ENCODE results near the gene PRTG. TPM values are rescaled to one million over a fixed set of nuclear protein-coding genes. Genes with fewer than 3 reads are reported as not detected.

The PRTG gene
- total and polyA plus RNA-seq, 7 experiments from 2014 or later, result not detected

GRCh38 chr15:55632434-55632833, 110.5 kb downstream of the PRTG start:
- intact Hi-C loops (cut with micrococcal nuclease), result no loop called here
- POLR2A ChIA-PET, result no interaction called here
- Mint-ChIP-seq H3K27me3 (peaks cover 0 to 19% (median 6%) of the 10 kb centered on the region in 5 donors), H3K27ac (no peak overlapping the region), H3K4me3 (no peak overlapping the region), H3K4me1 (no peaks in the 10 kb centered on the region), H3K9me3 (peaks cover 0 to 2% (median 0%) of the 10 kb centered on the region in 11 donors), H3K36me3 (no peaks in the 10 kb centered on the region)
- no peaks in the 10 kb centered on the region for H3K9me3 ChIP-seq (ENCODE audit: control insufficient read depth in 2 of 3, low read length in 3 of 3)
- no peak overlapping the region for H3K27ac ChIP-seq (ENCODE audit: low read depth, low read length)
- no peaks in the 10 kb centered on the region for H3K27me3 ChIP-seq (ENCODE audit: control insufficient read depth in 2 of 2, insufficient read depth in 2 of 2, low read length in 2 of 2)
- CTCF ChIA-PET, result interaction anchor here (0.6 kb wide), 1 partner anchor 50 kb away, joined by 6 read pairs; no protein-coding TSS in a partner anchor
- ATAC-seq (no peak), DNase-seq (no peak)
- no peaks in the 10 kb centered on the region for H3K4me1 ChIP-seq (ENCODE audit: control insufficient read depth in 2 of 2, insufficient read depth in 2 of 2, low read length in 2 of 2)
- H3K36me3 ChIP-seq (ENCODE audit: control insufficient read depth in 2 of 3, insufficient read depth in 3 of 3, low read length in 3 of 3), result no peaks in the 10 kb centered on the region
- H3K4me3 ChIP-seq (ENCODE audit: low read length), result no peak overlapping the region

- no peaks in the 10 kb centered on the region for H3K9me3 ChIP-seq (ENCODE audit: control insufficient read depth in 2 of 3, low read length in 3 of 3)
- no peaks in the 10 kb centered on the region for H3K4me1 ChIP-seq (ENCODE audit: control insufficient read depth in 2 of 2, insufficient read depth in 2 of 2, low read length in 2 of 2)
- intact Hi-C loops (cut with micrococcal nuclease), result no loop called here
- ATAC-seq, result no peak
- no peak for DNase-seq
- H3K27me3 Mint-ChIP-seq, result peaks cover 0 to 11% (median 0%) of the 10 kb centered on the region in 5 donors
- no peak overlapping the region for H3K27ac ChIP-seq (ENCODE audit: low read depth, low read length)
- no peak overlapping the region for H3K4me3 Mint-ChIP-seq
- no peak overlapping the region for H3K4me3 ChIP-seq (ENCODE audit: low read length)
- H3K36me3 ChIP-seq (ENCODE audit: control insufficient read depth in 2 of 3, insufficient read depth in 3 of 3, low read length in 3 of 3), result no peaks in the 10 kb centered on the region
- H3K27me3 ChIP-seq (ENCODE audit: control insufficient read depth in 2 of 2, insufficient read depth in 2 of 2, low read length in 2 of 2), result no peaks in the 10 kb centered on the region
- CTCF ChIA-PET, result interaction anchor here (0.6 kb wide), 1 partner anchor 254 kb away, joined by 3 read pairs; no protein-coding TSS in a partner anchor
- POLR2A ChIA-PET, result interaction anchor here (0.5 kb wide), 1 partner anchor 41 kb away, joined by 4 read pairs; no protein-coding TSS in a partner anchor
- no peaks in the 10 kb centered on the region for H3K4me1 Mint-ChIP-seq
- H3K36me3 Mint-ChIP-seq, result no peaks in the 10 kb centered on the region
- H3K9me3 Mint-ChIP-seq, result no peaks in the 10 kb centered on the region
- no peak overlapping the region for H3K27ac Mint-ChIP-seq
These were observed 112.1 kb downstream of the PRTG start for GRCh38 chr15:55630858-55631257.

DNA sequence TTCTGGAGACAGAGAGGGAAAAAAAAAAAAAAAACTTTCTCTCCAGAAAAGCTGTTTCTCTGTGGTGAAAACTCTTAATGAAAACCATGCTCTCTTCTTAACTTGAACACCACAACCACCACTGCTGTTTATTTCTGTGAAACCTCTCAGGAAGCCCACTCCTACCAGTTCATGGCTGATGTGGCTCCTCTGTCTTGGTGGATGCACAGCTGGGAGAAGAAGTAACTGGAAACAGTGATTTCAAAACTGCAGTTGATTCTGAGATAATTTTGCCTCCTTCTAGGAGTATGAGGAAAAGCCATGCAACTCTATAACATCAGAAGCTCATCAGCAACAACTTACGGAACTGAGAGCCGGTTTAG, 114.6 kb downstream of the PRTG start:
- no peak overlapping the region for H3K27ac Mint-ChIP-seq

GRCh38 chr15:55627730-55628368, 115.1 kb downstream of the PRTG start:
- intact Hi-C loops (cut with micrococcal nuclease), result no loop called here
- Histone ChIP-seq H3K36me3 (ENCODE audit: control insufficient read depth in 2 of 3, insufficient read depth in 3 of 3, low read length in 3 of 3) (no peaks in the 10 kb centered on the region), H3K27ac (ENCODE audit: low read depth, low read length) (no peak overlapping the region), H3K9me3 (ENCODE audit: control insufficient read depth in 2 of 3, low read length in 3 of 3) (no peaks in the 10 kb centered on the region), H3K4me3 (ENCODE audit: low read length) (no peak overlapping the region), H3K27me3 (ENCODE audit: control insufficient read depth in 2 of 2, insufficient read depth in 2 of 2, low read length in 2 of 2) (no peaks in the 10 kb centered on the region), H3K4me1 (ENCODE audit: control insufficient read depth in 2 of 2, insufficient read depth in 2 of 2, low read length in 2 of 2) (no peaks in the 10 kb centered on the region)
- CTCF ChIA-PET, result no interaction called here
- Mint-ChIP-seq H3K9me3 (no peaks in the 10 kb centered on the region), H3K27ac (peak overlapping the region in 1 of 9 donors; percentile 27), H3K27me3 (peaks cover 0 to 11% (median 0%) of the 10 kb centered on the region in 5 donors), H3K4me1 (no peaks in the 10 kb centered on the region), H3K4me3 (no peak overlapping the region), H3K36me3 (no peaks in the 10 kb centered on the region)
- ATAC-seq (no peak), DNase-seq (no peak)
- POLR2A ChIA-PET, result no interaction called here

More for the DNA sequence above, 114.6 kb downstream of the PRTG start:
- ATAC-seq (no peak), DNase-seq (no peak)
- no peak overlapping the region for H3K27ac ChIP-seq (ENCODE audit: low read depth, low read length)
- no peaks in the 10 kb centered on the region for H3K4me1 Mint-ChIP-seq
- no peaks in the 10 kb centered on the region for H3K9me3 Mint-ChIP-seq
- peaks cover 0 to 11% (median 0%) of the 10 kb centered on the region in 5 donors for H3K27me3 Mint-ChIP-seq
- H3K4me3 ChIP-seq (ENCODE audit: low read length), result no peak overlapping the region
- ChIA-PET POLR2A (no interaction called here), CTCF (no interaction called here)
- no peaks in the 10 kb centered on the region for H3K36me3 Mint-ChIP-seq
- no peaks in the 10 kb centered on the region for H3K27me3 ChIP-seq (ENCODE audit: control insufficient read depth in 2 of 2, insufficient read depth in 2 of 2, low read length in 2 of 2)
- no peaks in the 10 kb centered on the region for H3K36me3 ChIP-seq (ENCODE audit: control insufficient read depth in 2 of 3, insufficient read depth in 3 of 3, low read length in 3 of 3)
- H3K9me3 ChIP-seq (ENCODE audit: control insufficient read depth in 2 of 3, low read length in 3 of 3), result no peaks in the 10 kb centered on the region
- no peak overlapping the region for H3K4me3 Mint-ChIP-seq
- intact Hi-C loops (cut with micrococcal nuclease), result no loop called here
- no peaks in the 10 kb centered on the region for H3K4me1 ChIP-seq (ENCODE audit: control insufficient read depth in 2 of 2, insufficient read depth in 2 of 2, low read length in 2 of 2)

DNA sequence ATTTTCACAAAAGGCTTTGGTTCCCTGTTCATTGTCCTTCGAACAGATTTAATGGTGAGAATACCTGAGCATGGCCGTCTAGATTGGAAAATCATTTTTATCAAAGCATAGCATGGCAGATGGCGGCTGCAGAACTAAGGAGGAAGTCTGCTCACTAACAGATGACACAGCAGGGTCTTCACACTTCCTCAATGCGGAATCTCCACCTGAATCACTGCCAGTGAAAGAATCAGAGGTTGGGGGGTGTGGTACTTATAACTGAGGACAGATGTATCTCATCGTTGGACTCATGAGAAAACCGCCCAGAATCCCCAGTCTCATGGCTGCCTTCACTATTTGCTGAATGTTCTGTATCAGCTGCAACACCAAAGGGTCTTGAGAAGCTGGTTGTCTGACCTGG, 123.2 kb downstream of the PRTG start:
- Histone ChIP-seq H3K36me3 (ENCODE audit: control insufficient read depth in 2 of 3, insufficient read depth in 3 of 3, low read length in 3 of 3) (no peaks in the 10 kb centered on the region), H3K9me3 (ENCODE audit: control insufficient read depth in 2 of 3, low read length in 3 of 3) (no peaks in the 10 kb centered on the region), H3K27me3 (ENCODE audit: control insufficient read depth in 2 of 2, insufficient read depth in 2 of 2, low read length in 2 of 2) (no peaks in the 10 kb centered on the region), H3K4me1 (ENCODE audit: control insufficient read depth in 2 of 2, insufficient read depth in 2 of 2, low read length in 2 of 2) (no peaks in the 10 kb centered on the region), H3K27ac (ENCODE audit: low read depth, low read length) (no peak overlapping the region), H3K4me3 (ENCODE audit: low read length) (no peak overlapping the region)
- Mint-ChIP-seq H3K36me3 (no peaks in the 10 kb centered on the region), H3K9me3 (no peaks in the 10 kb centered on the region), H3K4me3 (no peak overlapping the region), H3K27ac (no peak overlapping the region), H3K4me1 (no peaks in the 10 kb centered on the region), H3K27me3 (peaks cover 21 to 28% (median 26%) of the 10 kb centered on the region in 5 donors)
- ChIA-PET POLR2A (no interaction called here), CTCF (no interaction called here)
- ATAC-seq (no peak), DNase-seq (no peak)
- intact Hi-C loops (cut with micrococcal nuclease), result no loop called here

- H3K4me1 Mint-ChIP-seq, result no peaks in the 10 kb centered on the region
- H3K9me3 ChIP-seq (ENCODE audit: control insufficient read depth in 2 of 3, low read length in 3 of 3), result no peaks in the 10 kb centered on the region
- ATAC-seq (no peak), DNase-seq (no peak)
- H3K27me3 ChIP-seq (ENCODE audit: control insufficient read depth in 2 of 2, insufficient read depth in 2 of 2, low read length in 2 of 2), result peaks cover 0 to 5% of the 10 kb centered on the region in 2 donors
- H3K36me3 Mint-ChIP-seq, result no peaks in the 10 kb centered on the region
- CTCF ChIA-PET, result interaction anchor here (0.6 to 0.9 kb wide), 2 partner anchors 25 to 144 kb away, joined by 3 read pairs; no protein-coding TSS in a partner anchor
- H3K27ac ChIP-seq (ENCODE audit: low read depth, low read length), result no peak overlapping the region
- H3K9me3 Mint-ChIP-seq, result no peaks in the 10 kb centered on the region
- intact Hi-C loops (cut with micrococcal nuclease), result no loop called here
- H3K4me1 ChIP-seq (ENCODE audit: control insufficient read depth in 2 of 2, insufficient read depth in 2 of 2, low read length in 2 of 2), result no peaks in the 10 kb centered on the region
- H3K4me3 Mint-ChIP-seq, result no peak overlapping the region
- H3K36me3 ChIP-seq (ENCODE audit: control insufficient read depth in 2 of 3, insufficient read depth in 3 of 3, low read length in 3 of 3), result no peaks in the 10 kb centered on the region
- peaks cover 33 to 37% (median 35%) of the 10 kb centered on the region in 5 donors for H3K27me3 Mint-ChIP-seq
- H3K27ac Mint-ChIP-seq, result no peak overlapping the region
- POLR2A ChIA-PET, result no interaction called here
- H3K4me3 ChIP-seq (ENCODE audit: low read length), result no peak overlapping the region
These were observed 124.6 kb downstream of the PRTG start for GRCh38 chr15:55618387-55618786.

DNA sequence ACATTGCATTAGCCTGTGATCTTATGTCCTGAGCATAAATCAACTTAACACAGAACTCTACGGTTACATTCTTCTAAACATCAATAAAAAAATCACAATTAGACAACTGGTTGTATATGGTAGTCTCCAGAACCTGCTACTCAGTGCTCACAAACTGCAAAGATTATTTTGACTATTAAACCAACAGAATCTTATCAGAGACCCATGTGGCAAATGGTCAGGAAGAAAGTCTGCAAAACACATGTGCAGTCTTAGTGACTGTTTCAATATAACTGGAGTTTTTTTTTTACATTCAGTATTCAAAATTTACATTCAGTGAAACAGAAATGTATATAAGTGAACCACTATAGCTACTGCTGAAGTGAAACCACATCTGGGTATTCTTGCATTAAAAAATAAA, 127.5 kb downstream of the PRTG start:
- ATAC-seq (no peak), DNase-seq (no peak)
- CTCF ChIA-PET, result no interaction called here
- H3K36me3 ChIP-seq (ENCODE audit: control insufficient read depth in 2 of 3, insufficient read depth in 3 of 3, low read length in 3 of 3), result no peaks in the 10 kb centered on the region
- Mint-ChIP-seq H3K27ac (no peak overlapping the region), H3K9me3 (peaks cover 0 to 2% (median 0%) of the 10 kb centered on the region in 11 donors), H3K27me3 (peaks cover 37 to 48% (median 44%) of the 10 kb centered on the region in 5 donors), H3K4me3 (no peak overlapping the region), H3K4me1 (no peaks in the 10 kb centered on the region), H3K36me3 (no peaks in the 10 kb centered on the region)
- no peaks in the 10 kb centered on the region for H3K9me3 ChIP-seq (ENCODE audit: control insufficient read depth in 2 of 3, low read length in 3 of 3)
- no peak overlapping the region for H3K27ac ChIP-seq (ENCODE audit: low read depth, low read length)
- no peaks in the 10 kb centered on the region for H3K4me1 ChIP-seq (ENCODE audit: control insufficient read depth in 2 of 2, insufficient read depth in 2 of 2, low read length in 2 of 2)
- POLR2A ChIA-PET, result no interaction called here
- no peak overlapping the region for H3K4me3 ChIP-seq (ENCODE audit: low read length)
- H3K27me3 ChIP-seq (ENCODE audit: control insufficient read depth in 2 of 2, insufficient read depth in 2 of 2, low read length in 2 of 2), result peaks cover 0 to 5% of the 10 kb centered on the region in 2 donors
- intact Hi-C loops (cut with micrococcal nuclease), result no loop called here
